Measurements from ENCODE around the gene PRKAR2A. TPM values are rescaled to one million over a fixed set of nuclear protein-coding genes. Genes with fewer than 3 reads are reported as not detected.

PRKAR2A gene
- total RNA-seq, 2 donors from 2014 or later, result 38.9 to 41.2 TPM

DNA sequence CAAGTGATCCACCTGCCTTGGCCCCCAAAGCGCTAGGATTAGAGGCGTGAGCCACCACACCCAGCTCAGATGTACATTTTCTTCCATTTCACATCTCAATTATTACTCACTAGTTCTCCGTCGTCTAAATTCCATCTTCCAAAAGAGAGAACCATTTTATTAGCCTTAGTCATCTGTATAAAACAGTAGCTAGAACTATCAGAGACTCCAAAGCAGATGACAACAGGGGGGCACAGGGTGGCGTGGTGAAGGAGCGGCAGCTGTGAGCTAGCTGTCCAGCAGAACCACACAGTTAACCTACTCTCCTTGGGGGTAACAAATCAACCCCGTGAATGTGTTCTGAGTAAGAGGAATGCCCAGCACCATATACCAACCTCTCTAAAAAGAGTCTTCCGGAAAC is 43.9 kb upstream of the PRKAR2A start:
- Histone ChIP-seq H3K9ac (ENCODE audit: extremely low read depth, low read length, poor library complexity, severe bottlenecking) (no peak overlapping the region), H3K27me3 (ENCODE audit: control insufficient read depth, insufficient read depth, low read length, poor library complexity, severe bottlenecking) (no peaks in the 10 kb centered on the region), H3K27ac (ENCODE audit: low read depth, low read length) (no peak overlapping the region), H3K9me3 (ENCODE audit: control insufficient read depth, low read length) (no peaks in the 10 kb centered on the region), H3K4me3 (ENCODE audit: low read length) (no peak overlapping the region), H3K4me1 (ENCODE audit: control insufficient read depth, insufficient read depth, low read length) (no peaks in the 10 kb centered on the region), H3K36me3 (ENCODE audit: control insufficient read depth, insufficient read depth, low read length) (no peaks in the 10 kb centered on the region)
- Mint-ChIP-seq H3K36me3 (ENCODE audit: low read depth) (no peaks in the 10 kb centered on the region), H3K27me3 (ENCODE audit: insufficient read depth) (no peaks in the 10 kb centered on the region), H3K9me3 (no peaks in the 10 kb centered on the region), H3K4me3 (no peak overlapping the region), H3K4me1 (no peaks in the 10 kb centered on the region), H3K27ac (no peak overlapping the region)
- no peak for TF ChIP-seq CTCF (conservative IDR thresholded peaks at IDR 0.05)
- WGBS, 2 experiments (ENCODE audit: insufficient coverage in 1 of 2, insufficient read length in 1 of 2), result 91 to 94% methylated on average over 5 to 8 of the region's 8 CpGs
- DNase-seq, result no peak

- Histone ChIP-seq H3K4me1 (ENCODE audit: control insufficient read depth, insufficient read depth, low read length) (no peaks in the 10 kb centered on the region), H3K9me3 (ENCODE audit: control insufficient read depth, low read length) (no peaks in the 10 kb centered on the region), H3K27me3 (ENCODE audit: control insufficient read depth, insufficient read depth, low read length, poor library complexity, severe bottlenecking) (no peaks in the 10 kb centered on the region), H3K27ac (ENCODE audit: low read depth, low read length) (no peak overlapping the region), H3K36me3 (ENCODE audit: control insufficient read depth, insufficient read depth, low read length) (no peaks in the 10 kb centered on the region), H3K4me3 (ENCODE audit: low read length) (no peak overlapping the region), H3K9ac (ENCODE audit: extremely low read depth, low read length, poor library complexity, severe bottlenecking) (no peak overlapping the region)
- no peak overlapping the region for H3K27ac Mint-ChIP-seq
- H3K4me1 Mint-ChIP-seq, result no peaks in the 10 kb centered on the region
- DNase-seq, result no peak
- no peak for TF ChIP-seq CTCF (conservative IDR thresholded peaks at IDR 0.05)
- no peak overlapping the region for H3K4me3 Mint-ChIP-seq
- H3K27me3 Mint-ChIP-seq (ENCODE audit: insufficient read depth), result no peaks in the 10 kb centered on the region
- peaks cover 3% of the 10 kb centered on the region for H3K36me3 Mint-ChIP-seq (ENCODE audit: low read depth)
- no peaks in the 10 kb centered on the region for H3K9me3 Mint-ChIP-seq
Observed at GRCh38 chr3:48885753-48886152, 38.1 kb upstream of the PRKAR2A start.

DNA sequence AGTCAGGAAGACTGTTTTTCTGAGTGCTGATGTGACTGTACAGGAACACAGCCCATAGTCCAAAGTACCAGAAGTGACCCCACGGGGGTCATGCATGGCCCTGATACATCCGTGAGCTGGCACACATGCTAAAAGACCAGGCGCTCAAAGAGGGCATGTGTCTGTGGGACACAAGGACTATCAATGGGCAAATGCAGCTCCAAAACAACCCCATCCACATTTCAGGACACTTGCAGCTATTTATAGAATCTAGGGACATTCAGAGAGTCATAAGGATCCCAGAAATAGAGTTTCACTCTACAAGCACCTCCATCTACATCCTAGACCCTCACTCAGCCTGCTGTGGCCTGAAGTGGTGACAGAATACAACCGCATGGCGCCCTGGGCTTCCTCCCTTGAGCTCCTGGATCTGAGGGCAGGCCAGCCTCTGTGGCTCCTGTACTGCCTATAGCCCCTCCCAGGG is 34.0 kb upstream of the PRKAR2A start:
- Mint-ChIP-seq H3K27ac (no peak overlapping the region), H3K9me3 (no peaks in the 10 kb centered on the region), H3K4me3 (no peak overlapping the region), H3K27me3 (ENCODE audit: insufficient read depth) (no peaks in the 10 kb centered on the region), H3K36me3 (ENCODE audit: low read depth) (peaks cover 7% of the 10 kb centered on the region), H3K4me1 (peaks cover 1% of the 10 kb centered on the region)
- Histone ChIP-seq H3K9ac (ENCODE audit: extremely low read depth, low read length, poor library complexity, severe bottlenecking) (no peak overlapping the region), H3K9me3 (ENCODE audit: control insufficient read depth, low read length) (no peaks in the 10 kb centered on the region), H3K36me3 (ENCODE audit: control insufficient read depth, insufficient read depth, low read length) (no peaks in the 10 kb centered on the region), H3K27ac (ENCODE audit: low read depth, low read length) (no peak overlapping the region), H3K27me3 (ENCODE audit: control insufficient read depth, insufficient read depth, low read length, poor library complexity, severe bottlenecking) (no peaks in the 10 kb centered on the region), H3K4me3 (ENCODE audit: low read length) (no peak overlapping the region), H3K4me1 (ENCODE audit: control insufficient read depth, insufficient read depth, low read length) (no peaks in the 10 kb centered on the region)
- no peak for DNase-seq
- TF ChIP-seq CTCF (conservative IDR thresholded peaks at IDR 0.05), result no peak
- 93 to 100% methylated on average over 4 to 5 of the region's 5 CpGs for WGBS, 2 experiments (ENCODE audit: insufficient coverage in 1 of 2, insufficient read length in 1 of 2)
